Activated gamma-delta T cell treated with anti-CD3 and anti-CD28 coated beads, Interleukin-2, amount 50 U/mL, for 16 hours (primary cell): ENCODE data around the gene SPINK4.

Experiments used
- DNase-seq: peaks from one replicate; pipeline ENCODE4 v3.0.0-alpha.2; 2020; ENCODE audit warnings: low read depth

The SPINK4 gene

DNA sequence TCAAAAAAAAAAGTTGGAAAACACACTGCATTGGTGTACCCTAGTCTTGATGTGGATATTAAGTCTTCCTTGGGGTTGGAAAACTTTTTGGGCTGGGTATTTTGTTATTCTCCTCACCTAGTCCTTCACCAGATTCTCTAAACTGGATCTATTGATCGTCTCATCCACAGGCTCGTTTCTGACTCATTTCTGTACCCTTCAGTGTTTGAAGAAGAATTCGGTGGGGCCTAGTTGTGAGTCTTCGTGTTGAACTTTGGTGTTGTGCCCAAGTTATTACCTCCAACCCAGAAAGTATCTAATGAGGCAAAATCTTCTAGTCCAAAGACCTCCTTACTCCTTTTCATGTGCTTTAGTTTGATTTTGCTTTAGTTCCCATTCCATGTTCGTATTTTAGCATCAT, 51.9 kb downstream of the SPINK4 start:
- no peak for DNase-seq

DNA sequence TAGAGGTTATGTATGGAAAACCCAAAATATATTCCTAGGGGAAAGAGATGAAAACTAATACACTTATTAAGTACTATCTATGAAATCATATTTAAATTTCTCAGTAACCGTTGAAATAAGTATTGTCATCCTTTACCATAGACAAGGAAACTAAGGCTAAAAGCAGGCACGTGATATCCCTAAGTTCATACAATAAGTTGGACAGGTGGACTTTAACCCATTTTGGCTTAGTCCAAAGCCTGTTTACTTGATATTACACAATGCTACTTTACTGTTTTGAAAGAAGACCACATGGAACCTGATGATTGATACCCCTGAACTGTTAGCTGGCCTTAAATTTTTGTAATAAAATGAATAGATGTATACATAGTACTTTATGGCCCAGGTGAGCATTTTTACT, 53.8 kb downstream of the SPINK4 start:
- DNase-seq, result no peak

GRCh38 chr9:33294670-33295432, 54.9 kb downstream of the SPINK4 start:
- no peak for DNase-seq

- no peak for DNase-seq
Measured at GRCh38 chr9:33295571-33295970, 55.6 kb downstream of the SPINK4 start.

- no peak for DNase-seq
Measured at GRCh38 chr9:33297432-33297831, 57.5 kb downstream of the SPINK4 start.
